Measurements from ENCODE around the gene CRELD1. TPM values are rescaled to one million over a fixed set of nuclear protein-coding genes. Genes with fewer than 3 reads are reported as not detected.
A peak's percentile ranks its signal among the peaks of the same experiment; 100 is the strongest.

Gene CRELD1
- 10 to 100 TPM; 12.1 to 24.2 TPM for polyA plus RNA-seq

- peak within 1 kb of the TSS; percentile 64 to 71 for H3K4me3 ChIP-seq (ENCODE audit: low read depth in 1 of 2, low read length in 2 of 2)
- H3K36me3 ChIP-seq (ENCODE audit: control insufficient read depth in 2 of 2, insufficient read depth in 2 of 2, low read length in 1 of 2): peaks cover 8 to 14% of the 10 kb centered on the region in 2 donors
- WGBS, 2 donors: 0% methylated on average over 45 to 50 of the region's 50 CpGs
- H3K9me3 ChIP-seq (ENCODE audit: control insufficient read depth in 2 of 2, insufficient read depth in 1 of 2, low read depth in 1 of 2, low read length in 1 of 2): no peaks in the 10 kb centered on the region
- H3K27ac ChIP-seq (ENCODE audit: low read depth in 2 of 2, low read length in 1 of 2): peak within 1 kb of the TSS; percentile 94 to 95
- no peaks in the 10 kb centered on the region for H3K27me3 ChIP-seq (ENCODE audit: control insufficient read depth in 1 of 2, insufficient read depth in 2 of 2, low read length in 2 of 2)
- peaks cover 5 to 11% of the 10 kb centered on the region in 2 donors for H3K4me1 ChIP-seq (ENCODE audit: control insufficient read depth in 2 of 2, insufficient read depth in 2 of 2, low read length in 1 of 2)
These were observed at the start of gene CRELD1 for GRCh38 chr3:9933561-9934234. Gene CRELD1, plus strand, starts transcription at chr3:9933834. Its CDS starts 605 bp downstream, at chr3:9934439.

- no peak overlapping the region for H3K27ac ChIP-seq (ENCODE audit: low read depth in 2 of 2, low read length in 1 of 2)
- H3K4me3 ChIP-seq (ENCODE audit: low read depth in 1 of 2, low read length in 2 of 2): no peak overlapping the region
- no peaks in the 10 kb centered on the region for H3K9me3 ChIP-seq (ENCODE audit: control insufficient read depth in 2 of 2, insufficient read depth in 1 of 2, low read depth in 1 of 2, low read length in 1 of 2)
- H3K4me1 ChIP-seq (ENCODE audit: control insufficient read depth in 2 of 2, insufficient read depth in 2 of 2, low read length in 1 of 2): no peaks in the 10 kb centered on the region
- no peaks in the 10 kb centered on the region for H3K27me3 ChIP-seq (ENCODE audit: control insufficient read depth in 1 of 2, insufficient read depth in 2 of 2, low read length in 2 of 2)
- no peaks in the 10 kb centered on the region for H3K36me3 ChIP-seq (ENCODE audit: control insufficient read depth in 2 of 2, insufficient read depth in 2 of 2, low read length in 1 of 2)
- 59 to 65% methylated on average over 11 of the region's 11 CpGs for WGBS, 2 donors
These were observed 49.0 kb upstream of the CRELD1 start for GRCh38 chr3:9884555-9885165.

- Histone ChIP-seq H3K27me3 (ENCODE audit: control insufficient read depth in 1 of 2, insufficient read depth in 2 of 2, low read length in 2 of 2) (no peaks in the 10 kb centered on the region), H3K27ac (ENCODE audit: low read depth in 2 of 2, low read length in 1 of 2) (no peak overlapping the region), H3K36me3 (ENCODE audit: control insufficient read depth in 2 of 2, insufficient read depth in 2 of 2, low read length in 1 of 2) (no peaks in the 10 kb centered on the region), H3K4me1 (ENCODE audit: control insufficient read depth in 2 of 2, insufficient read depth in 2 of 2, low read length in 1 of 2) (no peaks in the 10 kb centered on the region), H3K9me3 (ENCODE audit: control insufficient read depth in 2 of 2, insufficient read depth in 1 of 2, low read depth in 1 of 2, low read length in 1 of 2) (no peaks in the 10 kb centered on the region), H3K4me3 (ENCODE audit: low read depth in 1 of 2, low read length in 2 of 2) (no peak overlapping the region)
These were observed 47.3 kb upstream of the CRELD1 start for GRCh38 chr3:9886328-9886727.

- H3K9me3 ChIP-seq (ENCODE audit: control insufficient read depth in 2 of 2, insufficient read depth in 1 of 2, low read depth in 1 of 2, low read length in 1 of 2): no peaks in the 10 kb centered on the region
- H3K36me3 ChIP-seq (ENCODE audit: control insufficient read depth in 2 of 2, insufficient read depth in 2 of 2, low read length in 1 of 2): no peaks in the 10 kb centered on the region
- no peak overlapping the region for H3K27ac ChIP-seq (ENCODE audit: low read depth in 2 of 2, low read length in 1 of 2)
- no peaks in the 10 kb centered on the region for H3K27me3 ChIP-seq (ENCODE audit: control insufficient read depth in 1 of 2, insufficient read depth in 2 of 2, low read length in 2 of 2)
- H3K4me3 ChIP-seq (ENCODE audit: low read depth in 1 of 2, low read length in 2 of 2): no peak overlapping the region
- H3K4me1 ChIP-seq (ENCODE audit: control insufficient read depth in 2 of 2, insufficient read depth in 2 of 2, low read length in 1 of 2): no peaks in the 10 kb centered on the region
- WGBS, 2 donors: 89 to 90% methylated on average over 5 of the region's 5 CpGs
These were observed 46.2 kb upstream of the CRELD1 start for GRCh38 chr3:9887480-9887879.

- Histone ChIP-seq H3K36me3 (ENCODE audit: control insufficient read depth in 2 of 2, insufficient read depth in 2 of 2, low read length in 1 of 2) (peaks cover 5 to 6% of the 10 kb centered on the region in 2 donors), H3K4me3 (ENCODE audit: low read depth in 1 of 2, low read length in 2 of 2) (no peak overlapping the region), H3K27ac (ENCODE audit: low read depth in 2 of 2, low read length in 1 of 2) (no peak overlapping the region), H3K9me3 (ENCODE audit: control insufficient read depth in 2 of 2, insufficient read depth in 1 of 2, low read depth in 1 of 2, low read length in 1 of 2) (no peaks in the 10 kb centered on the region), H3K27me3 (ENCODE audit: control insufficient read depth in 1 of 2, insufficient read depth in 2 of 2, low read length in 2 of 2) (no peaks in the 10 kb centered on the region), H3K4me1 (ENCODE audit: control insufficient read depth in 2 of 2, insufficient read depth in 2 of 2, low read length in 1 of 2) (peaks cover 3 to 5% of the 10 kb centered on the region in 2 donors)
- WGBS, 2 donors: 88 to 89% methylated on average over 3 of the region's 3 CpGs
These were observed 45.1 kb upstream of the CRELD1 start for GRCh38 chr3:9888540-9888939.

- peaks cover 5 to 7% of the 10 kb centered on the region in 2 donors for H3K36me3 ChIP-seq (ENCODE audit: control insufficient read depth in 2 of 2, insufficient read depth in 2 of 2, low read length in 1 of 2)
- 78 to 81% methylated on average over 5 of the region's 5 CpGs for WGBS, 2 donors
- peaks cover 3 to 5% of the 10 kb centered on the region in 2 donors for H3K4me1 ChIP-seq (ENCODE audit: control insufficient read depth in 2 of 2, insufficient read depth in 2 of 2, low read length in 1 of 2)
- no peak overlapping the region for H3K4me3 ChIP-seq (ENCODE audit: low read depth in 1 of 2, low read length in 2 of 2)
- no peak overlapping the region for H3K27ac ChIP-seq (ENCODE audit: low read depth in 2 of 2, low read length in 1 of 2)
- no peaks in the 10 kb centered on the region for H3K27me3 ChIP-seq (ENCODE audit: control insufficient read depth in 1 of 2, insufficient read depth in 2 of 2, low read length in 2 of 2)
- H3K9me3 ChIP-seq (ENCODE audit: control insufficient read depth in 2 of 2, insufficient read depth in 1 of 2, low read depth in 1 of 2, low read length in 1 of 2): no peaks in the 10 kb centered on the region
These were observed 44.2 kb upstream of the CRELD1 start for GRCh38 chr3:9889405-9889804.

GRCh38 chr3:9890249-9891071 lies 43.2 kb upstream of the CRELD1 start, which contains the start of gene JAGN1:
Gene JAGN1, plus strand, starts transcription at chr3:9890610. Its CDS starts 113 bp downstream, at chr3:9890723.
- H3K27ac ChIP-seq (ENCODE audit: low read depth in 2 of 2, low read length in 1 of 2): peak within 1 kb of the TSS; percentile 90 to 94
- peaks cover 5 to 7% of the 10 kb centered on the region in 2 donors for H3K36me3 ChIP-seq (ENCODE audit: control insufficient read depth in 2 of 2, insufficient read depth in 2 of 2, low read length in 1 of 2)
- peaks cover 3 to 5% of the 10 kb centered on the region in 2 donors for H3K4me1 ChIP-seq (ENCODE audit: control insufficient read depth in 2 of 2, insufficient read depth in 2 of 2, low read length in 1 of 2)
- H3K9me3 ChIP-seq (ENCODE audit: control insufficient read depth in 2 of 2, insufficient read depth in 1 of 2, low read depth in 1 of 2, low read length in 1 of 2): no peaks in the 10 kb centered on the region
- 0 to 1% methylated on average over 54 to 62 of the region's 62 CpGs for WGBS, 2 donors
- peak within 1 kb of the TSS; percentile 75 to 90 for H3K4me3 ChIP-seq (ENCODE audit: low read depth in 1 of 2, low read length in 2 of 2)
- H3K27me3 ChIP-seq (ENCODE audit: control insufficient read depth in 1 of 2, insufficient read depth in 2 of 2, low read length in 2 of 2): no peaks in the 10 kb centered on the region

GRCh38 chr3:9891072-9891622 lies 42.5 kb upstream of the CRELD1 start:
- Histone ChIP-seq H3K4me3 (ENCODE audit: low read depth in 1 of 2, low read length in 2 of 2) (peak overlapping the region; percentile 75 to 90), H3K36me3 (ENCODE audit: control insufficient read depth in 2 of 2, insufficient read depth in 2 of 2, low read length in 1 of 2) (peaks cover 5 to 7% of the 10 kb centered on the region in 2 donors), H3K27me3 (ENCODE audit: control insufficient read depth in 1 of 2, insufficient read depth in 2 of 2, low read length in 2 of 2) (no peaks in the 10 kb centered on the region), H3K9me3 (ENCODE audit: control insufficient read depth in 2 of 2, insufficient read depth in 1 of 2, low read depth in 1 of 2, low read length in 1 of 2) (no peaks in the 10 kb centered on the region), H3K27ac (ENCODE audit: low read depth in 2 of 2, low read length in 1 of 2) (peak overlapping the region; percentile 90 to 94), H3K4me1 (ENCODE audit: control insufficient read depth in 2 of 2, insufficient read depth in 2 of 2, low read length in 1 of 2) (peaks cover 3 to 5% of the 10 kb centered on the region in 2 donors)
- WGBS, 2 donors: 7 to 8% methylated on average over 12 of the region's 12 CpGs

GRCh38 chr3:9893739-9894138 lies 39.9 kb upstream of the CRELD1 start:
- Histone ChIP-seq H3K4me1 (ENCODE audit: control insufficient read depth in 2 of 2, insufficient read depth in 2 of 2, low read length in 1 of 2) (peaks cover 3 to 13% of the 10 kb centered on the region in 2 donors), H3K4me3 (ENCODE audit: low read depth in 1 of 2, low read length in 2 of 2) (no peak overlapping the region), H3K9me3 (ENCODE audit: control insufficient read depth in 2 of 2, insufficient read depth in 1 of 2, low read depth in 1 of 2, low read length in 1 of 2) (no peaks in the 10 kb centered on the region), H3K27ac (ENCODE audit: low read depth in 2 of 2, low read length in 1 of 2) (no peak overlapping the region), H3K27me3 (ENCODE audit: control insufficient read depth in 1 of 2, insufficient read depth in 2 of 2, low read length in 2 of 2) (no peaks in the 10 kb centered on the region), H3K36me3 (ENCODE audit: control insufficient read depth in 2 of 2, insufficient read depth in 2 of 2, low read length in 1 of 2) (peaks cover 5 to 7% of the 10 kb centered on the region in 2 donors)
- WGBS, 2 donors: 78 to 86% methylated on average over 1 of the region's 1 CpG

Measured in esophagus (tissue), 2 donors.